Measurements from ENCODE around the gene NCKIPSD.

NCKIPSD gene

DNA sequence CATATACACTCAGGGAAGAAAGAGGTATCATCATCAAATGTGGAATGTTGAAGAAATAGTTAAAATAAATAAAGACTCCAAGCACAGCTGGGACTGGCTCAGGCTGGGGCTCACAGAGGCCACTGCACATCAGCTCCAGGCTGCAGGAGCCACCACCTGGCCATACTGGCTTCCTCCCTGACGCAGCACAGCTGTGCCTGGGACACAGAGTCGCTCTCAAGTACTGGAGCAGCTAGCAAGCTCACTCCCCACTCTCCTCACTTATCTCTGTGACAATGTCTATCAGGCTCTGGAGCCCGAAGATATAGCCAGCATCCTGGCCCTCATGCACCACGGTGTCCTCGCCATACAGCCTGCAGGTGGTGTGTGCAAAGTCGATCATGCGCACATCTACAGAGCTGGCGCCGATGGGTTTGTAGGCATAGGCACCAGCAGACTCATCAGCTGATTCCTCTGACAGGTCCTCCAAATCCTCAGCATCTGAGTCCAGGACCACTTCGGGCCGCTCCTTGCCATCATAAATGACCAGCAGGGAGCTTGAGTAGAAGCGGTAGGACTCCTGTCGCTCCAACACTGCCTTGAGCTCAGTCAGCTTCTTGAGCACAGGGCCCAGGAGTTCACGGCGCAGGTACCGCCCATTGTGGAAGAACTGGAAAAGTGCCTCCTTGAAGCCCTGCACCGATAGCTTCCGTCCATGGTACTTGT is 2.5 kb upstream of the NCKIPSD start:
- no peak overlapping the region for H3K4me3 ChIP-seq (ENCODE audit: low read depth, low read length)
- TF ChIP-seq, protein P1, sequence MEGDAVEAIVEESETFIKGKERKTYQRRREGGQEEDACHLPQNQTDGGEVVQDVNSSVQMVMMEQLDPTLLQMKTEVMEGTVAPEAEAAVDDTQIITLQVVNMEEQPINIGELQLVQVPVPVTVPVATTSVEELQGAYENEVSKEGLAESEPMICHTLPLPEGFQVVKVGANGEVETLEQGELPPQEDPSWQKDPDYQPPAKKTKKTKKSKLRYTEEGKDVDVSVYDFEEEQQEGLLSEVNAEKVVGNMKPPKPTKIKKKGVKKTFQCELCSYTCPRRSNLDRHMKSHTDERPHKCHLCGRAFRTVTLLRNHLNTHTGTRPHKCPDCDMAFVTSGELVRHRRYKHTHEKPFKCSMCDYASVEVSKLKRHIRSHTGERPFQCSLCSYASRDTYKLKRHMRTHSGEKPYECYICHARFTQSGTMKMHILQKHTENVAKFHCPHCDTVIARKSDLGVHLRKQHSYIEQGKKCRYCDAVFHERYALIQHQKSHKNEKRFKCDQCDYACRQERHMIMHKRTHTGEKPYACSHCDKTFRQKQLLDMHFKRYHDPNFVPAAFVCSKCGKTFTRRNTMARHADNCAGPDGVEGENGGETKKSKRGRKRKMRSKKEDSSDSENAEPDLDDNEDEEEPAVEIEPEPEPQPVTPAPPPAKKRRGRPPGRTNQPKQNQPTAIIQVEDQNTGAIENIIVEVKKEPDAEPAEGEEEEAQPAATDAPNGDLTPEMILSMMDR (IDR thresholded peaks at IDR 0.05; ENCODE audit: borderline replicate concordance, insufficient read depth, low read depth, low read length) = no peak

DNA sequence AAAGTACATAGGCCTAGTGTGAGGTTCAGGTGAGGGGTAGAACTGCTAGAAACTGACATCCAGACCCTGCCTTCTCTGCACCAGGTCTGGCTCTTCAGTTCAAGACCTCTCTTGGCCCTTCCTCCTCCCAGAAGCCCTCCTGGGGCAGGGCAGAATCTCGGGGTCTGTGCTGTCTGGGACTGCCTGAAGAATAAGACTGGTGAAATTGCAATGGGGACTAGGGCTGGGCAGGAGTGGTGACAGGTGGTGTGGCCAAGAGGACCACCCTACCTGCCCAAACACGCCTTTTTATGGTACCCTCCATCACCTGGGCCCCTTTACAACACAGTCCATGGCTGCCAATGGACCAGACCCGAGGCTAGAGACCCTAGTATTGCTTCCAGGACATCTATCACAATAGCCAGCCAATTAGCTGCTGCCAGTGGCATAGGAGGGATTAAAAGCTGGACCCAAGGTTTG is 1.5 kb upstream of the NCKIPSD start:
- no peak overlapping the region for H3K4me3 ChIP-seq (ENCODE audit: low read depth, low read length)
- TF ChIP-seq, protein P1 (IDR thresholded peaks at IDR 0.05; ENCODE audit: borderline replicate concordance, insufficient read depth, low read depth, low read length) = no peak

DNA sequence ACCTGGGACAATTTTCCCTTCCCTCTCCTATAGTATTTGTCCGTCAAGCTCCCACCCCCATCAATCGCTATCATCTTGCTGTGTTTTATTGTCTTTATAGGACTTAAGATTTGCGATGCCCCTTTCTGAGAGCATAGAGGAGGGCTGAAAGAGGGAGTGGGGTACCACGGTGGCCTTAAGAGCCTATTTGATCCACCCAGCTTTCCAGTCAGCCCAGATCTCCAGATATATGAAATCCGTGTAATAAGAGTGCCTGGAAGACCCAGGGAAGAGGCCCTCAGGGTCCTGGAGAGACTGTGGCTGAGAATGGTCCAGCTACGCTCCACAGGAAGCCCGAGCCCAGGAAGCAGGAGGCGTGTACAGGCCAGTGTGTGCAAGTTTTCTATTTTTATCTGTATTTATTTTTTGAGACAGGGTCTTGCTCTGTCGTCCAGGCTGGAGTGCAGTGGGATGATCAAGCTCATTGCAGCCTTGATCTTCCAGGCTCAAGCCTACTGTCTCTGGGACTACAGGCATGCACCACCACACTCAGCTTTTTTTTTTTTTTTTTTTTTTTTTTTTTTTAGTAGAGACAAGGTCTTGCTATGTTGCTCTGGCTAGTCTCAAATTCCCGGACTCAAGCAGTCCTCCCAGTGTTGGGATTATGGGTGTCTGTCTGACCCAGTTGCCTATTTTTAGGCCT is 964 bp upstream of the NCKIPSD start:
- TF ChIP-seq, protein P1 (IDR thresholded peaks at IDR 0.05; ENCODE audit: borderline replicate concordance, insufficient read depth, low read depth, low read length) = no peak
- peak overlapping the region; percentile 98 for H3K4me3 ChIP-seq (ENCODE audit: low read depth, low read length)

DNA sequence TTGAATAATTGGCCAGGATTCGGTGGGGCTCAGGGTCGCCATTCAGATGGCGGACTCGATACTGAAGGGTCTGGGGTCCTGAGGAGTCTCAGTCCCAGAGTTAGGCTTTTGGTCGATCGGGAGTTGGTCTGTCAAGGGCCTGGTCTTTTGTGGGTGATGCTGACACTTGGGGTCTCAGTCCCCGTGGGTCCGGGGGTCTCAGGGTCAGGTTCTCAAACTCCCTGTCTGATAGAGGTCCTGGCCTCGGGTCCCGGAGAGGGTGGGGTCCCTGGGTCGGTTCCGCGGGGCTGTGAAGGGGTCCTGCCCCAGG is 467 bp downstream of the NCKIPSD start:
- peak overlapping the region; percentile 98 for H3K4me3 ChIP-seq (ENCODE audit: low read depth, low read length)
- TF ChIP-seq, protein P1 (IDR thresholded peaks at IDR 0.05; ENCODE audit: borderline replicate concordance, insufficient read depth, low read depth, low read length) = no peak

DNA sequence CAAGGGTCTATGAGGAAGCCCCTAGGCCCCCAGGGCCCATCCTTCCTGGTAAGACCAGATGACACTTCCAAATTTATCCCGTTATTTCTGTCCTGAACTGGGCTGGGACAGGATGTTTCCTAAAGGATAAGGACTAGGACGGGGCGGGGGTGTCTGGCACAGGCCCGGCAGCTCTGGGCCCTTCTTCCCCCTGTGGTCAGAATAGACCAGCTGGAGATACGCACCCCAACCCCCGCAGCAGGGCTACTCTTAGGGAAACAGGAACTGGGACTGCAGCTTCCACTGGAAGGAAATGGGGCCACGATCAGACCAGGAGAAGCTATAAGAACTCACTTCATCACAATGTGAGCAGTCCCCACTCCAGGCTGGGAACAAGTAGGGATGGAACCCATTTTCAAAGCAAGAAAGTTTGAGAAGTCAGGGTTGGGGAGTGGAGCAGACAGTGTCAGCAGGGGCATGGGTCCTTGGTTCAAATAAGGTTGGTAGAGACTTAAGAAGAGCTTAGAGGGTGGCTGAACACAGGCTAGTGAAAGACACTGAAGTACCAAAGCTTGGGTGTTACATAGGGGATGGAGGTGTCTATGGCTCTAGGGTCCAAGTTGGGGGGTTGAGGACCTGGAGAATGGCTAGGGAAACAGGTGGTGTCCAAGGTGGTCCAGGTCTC is 1.1 kb downstream of the NCKIPSD start:
- TF ChIP-seq, protein P1 (IDR thresholded peaks at IDR 0.05; ENCODE audit: borderline replicate concordance, insufficient read depth, low read depth, low read length) = no peak
- peak overlapping the region; percentile 38 for H3K4me3 ChIP-seq (ENCODE audit: low read depth, low read length)

DNA sequence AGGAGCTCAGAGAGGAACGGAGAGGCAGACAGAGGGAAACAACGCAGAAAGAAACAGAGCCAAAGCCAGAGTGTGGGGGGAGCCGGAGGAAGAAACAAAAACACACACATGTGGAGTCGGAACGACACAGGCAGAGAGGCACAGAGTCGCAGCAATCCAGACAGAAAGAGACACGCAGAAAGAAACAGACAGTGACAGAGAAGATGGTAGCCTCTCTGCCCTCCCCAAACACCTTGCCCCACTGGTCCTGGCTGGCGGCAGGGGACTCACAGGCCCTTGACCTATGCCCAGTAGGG is 1.7 kb downstream of the NCKIPSD start:
- no peak overlapping the region for H3K4me3 ChIP-seq (ENCODE audit: low read depth, low read length)
- TF ChIP-seq, protein P1 (IDR thresholded peaks at IDR 0.05; ENCODE audit: borderline replicate concordance, insufficient read depth, low read depth, low read length) = no peak

DNA sequence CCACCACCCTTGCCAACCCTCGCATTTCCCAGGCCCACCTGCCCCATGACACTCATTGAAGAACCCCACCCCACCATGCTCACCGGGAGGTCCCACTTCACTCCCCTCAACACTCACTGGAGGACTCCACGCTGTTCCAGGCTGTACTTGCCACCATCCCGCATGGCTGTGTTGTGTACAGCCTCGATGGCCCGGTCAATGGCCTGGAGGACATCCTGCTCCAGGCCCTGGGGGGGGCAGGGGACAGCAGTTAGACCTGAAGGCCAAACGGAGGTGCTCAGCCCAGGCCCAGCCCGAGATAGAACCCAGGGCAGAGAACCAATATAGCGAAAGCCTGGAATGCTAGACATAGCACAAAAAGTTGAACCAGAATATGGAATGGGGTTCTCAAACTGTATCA is 2.9 kb downstream of the NCKIPSD start:
- TF ChIP-seq, protein P1 (IDR thresholded peaks at IDR 0.05; ENCODE audit: borderline replicate concordance, insufficient read depth, low read depth, low read length) = no peak

More for the DNA sequence above, 2.9 kb downstream of the NCKIPSD start:
- no peak overlapping the region for H3K4me3 ChIP-seq (ENCODE audit: low read depth, low read length)

All from GM12875 (cell line).